ENCODE data around the gene TMEM213. TPM values are rescaled to one million over a fixed set of nuclear protein-coding genes. Genes with fewer than 3 reads are reported as not detected.

TMEM213 gene
- total and polyA plus RNA-seq, 10 of the 15 experiments (the other 5 are each of a cell fraction or from before 2014, with no cell fraction given): not detected

GRCh38 chr7:138882249-138882648 is 84.5 kb downstream of the TMEM213 start (continued):
- TF ChIP-seq ELK1 (IDR thresholded peaks at IDR 0.05; ENCODE audit: low read depth, low read length): no peak
- no peak for TF ChIP-seq ZNF384 (IDR thresholded peaks at IDR 0.05; ENCODE audit: borderline replicate concordance, low read depth, low read length)
- no peak for TF ChIP-seq CHD1 (IDR thresholded peaks at IDR 0.05; ENCODE audit: low read depth, low read length)
- no peak for TF ChIP-seq USF1 (IDR thresholded peaks at IDR 0.05; ENCODE audit: borderline replicate concordance, extremely low read length, insufficient read depth, low read depth, low read length)

- Histone ChIP-seq H3K9me3 (replicated peaks; ENCODE audit: control insufficient read depth, insufficient read depth, low read length) (no peaks in the 10 kb centered on the region), H3K27me3 (replicated peaks in 1 of 2; ENCODE audit: control insufficient read depth in 2 of 2, insufficient read depth in 2 of 2, low read length in 1 of 2) (no peaks in the 10 kb centered on the region), H3K9ac (ENCODE audit: control insufficient read depth, insufficient read depth, low read length) (no peak overlapping the region), H3K4me3 (no peak overlapping the region), H3K4me1 (ENCODE audit: control insufficient read depth, insufficient read depth, low read length) (no peaks in the 10 kb centered on the region), H3K79me2 (ENCODE audit: control insufficient read depth, insufficient read depth, low read length) (no peaks in the 10 kb centered on the region), H3K27ac (ENCODE audit: control insufficient read depth, insufficient read depth) (no peak overlapping the region), H4K20me1 (ENCODE audit: control insufficient read depth, insufficient read depth) (no peaks in the 10 kb centered on the region), H3K36me3 (ENCODE audit: control insufficient read depth in 2 of 2, insufficient read depth in 2 of 2, low read length in 1 of 2) (no peaks in the 10 kb centered on the region), H2AFZ (ENCODE audit: control insufficient read depth, low read depth, low read length) (no peak overlapping the region), H3K4me2 (ENCODE audit: control insufficient read depth, insufficient read depth) (no peak overlapping the region)
- intact Hi-C loops (cut with micrococcal nuclease; ENCODE audit: unreplicated experiment): loop anchor here (1.0 kb wide), 2 partner anchors 95 to 190 kb away; no protein-coding TSS in a partner anchor
- FAIRE-seq: no peak
- TF ChIP-seq RELA (IDR thresholded peaks at IDR 0.05; ENCODE audit: borderline replicate concordance, partially characterized antibody) (no peak), BCL3 (IDR thresholded peaks at IDR 0.05; ENCODE audit: borderline replicate concordance, insufficient read depth, low read depth, low read length, poor library complexity, severe bottlenecking) (no peak), MEF2B (IDR thresholded peaks at IDR 0.05; ENCODE audit: partially characterized antibody, poor library complexity, severe bottlenecking) (no peak), BACH1 (IDR thresholded peaks at IDR 0.05; ENCODE audit: borderline replicate concordance) (no peak), JUND (IDR thresholded peaks at IDR 0.05; ENCODE audit: low read depth, low read length) (no peak), STAT1 (conservative IDR thresholded peaks at IDR 0.05) (no peak), TAF1 (IDR thresholded peaks at IDR 0.05; ENCODE audit: borderline replicate concordance, low read depth, low read length) (no peak), PKNOX1 (IDR thresholded peaks at IDR 0.05) (peak; percentile 24; the same call in 1 of the 2 replicates), ZNF274 (IDR thresholded peaks at IDR 0.05; ENCODE audit: insufficient read depth, insufficient read length) (no peak)
- RAD21 ChIA-PET (ENCODE audit: unreplicated experiment): interaction anchor here (0.6 to 2.3 kb wide), 10 partner anchors 8 to 242 kb away, joined by 3 to 41 read pairs (median 4); no protein-coding TSS in a partner anchor
- SMC1A ChIA-PET (ENCODE audit: uncharacterized antibody, unreplicated experiment): interaction anchor here (0.7 to 1.7 kb wide), 15 partner anchors 9 to 549 kb away, joined by 3 to 10 read pairs (median 4); a partner anchor contains a TSS
- in situ Hi-C loops (cut with MboI): loop anchor here (5.0 kb wide), 2 partner anchors 97 to 192 kb away; partner anchors contain the start of gene KIAA1549
- WGBS (ENCODE audit: insufficient coverage, insufficient replicate concordance, low lambda C conversion rate, missing lambda C conversion rate): 58% methylated on average over 13 of the region's 13 CpGs
- peak; percentile 62 for ATAC-seq
- DNase-seq (ENCODE audit: low read depth, low spot score): no peak
- POLR2A ChIA-PET: no interaction called here
- BruUV-seq (replicated peaks): no TSS peak
- CTCF ChIA-PET: interaction anchor here (0.6 to 4.4 kb wide), 34 partner anchors 8 to 528 kb away, joined by 3 to 57 read pairs (median 4); a partner anchor contains a TSS
These were observed 87.8 kb downstream of the TMEM213 start for GRCh38 chr7:138885383-138886147.
